GM12874 (cell line): ENCODE results near the gene WWOX.

ENCODE experiments used
- TF ChIP-seq, protein P1 (sequence below): IDR thresholded peaks from 2 replicates; pipeline ENCODE4 v1.5.1; 2011; ENCODE audit warnings: low read depth, mild to moderate bottlenecking, control low read depth, low read length, moderate library complexity; ENCODE audit not compliant: insufficient read depth

WWOX gene

DNA sequence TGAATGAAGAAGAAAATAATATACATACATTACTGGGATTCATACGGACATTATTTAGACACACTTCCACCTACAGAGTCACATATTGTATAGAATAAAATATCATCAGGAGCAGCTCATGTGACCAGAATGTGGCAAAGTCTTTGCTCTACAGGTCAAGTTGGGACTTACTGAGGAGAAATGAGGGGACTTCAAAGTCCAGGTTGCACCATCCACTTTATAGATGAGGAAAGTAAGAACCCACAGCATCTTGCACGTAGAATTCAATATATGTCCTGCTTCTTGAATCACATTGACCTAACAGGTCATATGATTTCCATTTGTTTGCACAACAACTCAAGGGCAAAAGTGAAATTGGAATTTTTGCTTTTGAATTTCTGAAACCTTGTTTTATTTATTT, 524.3 kb downstream of the WWOX start:
- TF ChIP-seq, protein P1, sequence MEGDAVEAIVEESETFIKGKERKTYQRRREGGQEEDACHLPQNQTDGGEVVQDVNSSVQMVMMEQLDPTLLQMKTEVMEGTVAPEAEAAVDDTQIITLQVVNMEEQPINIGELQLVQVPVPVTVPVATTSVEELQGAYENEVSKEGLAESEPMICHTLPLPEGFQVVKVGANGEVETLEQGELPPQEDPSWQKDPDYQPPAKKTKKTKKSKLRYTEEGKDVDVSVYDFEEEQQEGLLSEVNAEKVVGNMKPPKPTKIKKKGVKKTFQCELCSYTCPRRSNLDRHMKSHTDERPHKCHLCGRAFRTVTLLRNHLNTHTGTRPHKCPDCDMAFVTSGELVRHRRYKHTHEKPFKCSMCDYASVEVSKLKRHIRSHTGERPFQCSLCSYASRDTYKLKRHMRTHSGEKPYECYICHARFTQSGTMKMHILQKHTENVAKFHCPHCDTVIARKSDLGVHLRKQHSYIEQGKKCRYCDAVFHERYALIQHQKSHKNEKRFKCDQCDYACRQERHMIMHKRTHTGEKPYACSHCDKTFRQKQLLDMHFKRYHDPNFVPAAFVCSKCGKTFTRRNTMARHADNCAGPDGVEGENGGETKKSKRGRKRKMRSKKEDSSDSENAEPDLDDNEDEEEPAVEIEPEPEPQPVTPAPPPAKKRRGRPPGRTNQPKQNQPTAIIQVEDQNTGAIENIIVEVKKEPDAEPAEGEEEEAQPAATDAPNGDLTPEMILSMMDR, result no peak

DNA sequence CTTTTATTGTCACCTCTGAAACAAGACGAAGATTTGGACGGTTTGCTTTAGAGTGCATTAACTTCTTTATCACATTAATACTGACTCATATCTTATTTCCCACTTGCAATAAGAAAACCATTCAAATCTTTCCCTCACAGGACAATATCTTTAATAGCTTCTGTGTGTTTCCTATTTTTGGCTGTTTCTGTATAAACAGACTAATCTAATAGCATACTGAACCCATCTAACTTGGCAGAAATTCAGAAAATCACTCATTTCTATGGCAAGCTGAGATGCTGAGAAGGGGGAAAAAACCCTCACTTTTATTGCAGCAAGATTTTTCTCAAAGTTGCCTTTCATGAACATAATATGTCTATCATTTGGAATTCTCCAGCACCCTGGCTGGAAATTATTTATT, 524.9 kb downstream of the WWOX start:
- TF ChIP-seq, protein P1, result no peak

DNA sequence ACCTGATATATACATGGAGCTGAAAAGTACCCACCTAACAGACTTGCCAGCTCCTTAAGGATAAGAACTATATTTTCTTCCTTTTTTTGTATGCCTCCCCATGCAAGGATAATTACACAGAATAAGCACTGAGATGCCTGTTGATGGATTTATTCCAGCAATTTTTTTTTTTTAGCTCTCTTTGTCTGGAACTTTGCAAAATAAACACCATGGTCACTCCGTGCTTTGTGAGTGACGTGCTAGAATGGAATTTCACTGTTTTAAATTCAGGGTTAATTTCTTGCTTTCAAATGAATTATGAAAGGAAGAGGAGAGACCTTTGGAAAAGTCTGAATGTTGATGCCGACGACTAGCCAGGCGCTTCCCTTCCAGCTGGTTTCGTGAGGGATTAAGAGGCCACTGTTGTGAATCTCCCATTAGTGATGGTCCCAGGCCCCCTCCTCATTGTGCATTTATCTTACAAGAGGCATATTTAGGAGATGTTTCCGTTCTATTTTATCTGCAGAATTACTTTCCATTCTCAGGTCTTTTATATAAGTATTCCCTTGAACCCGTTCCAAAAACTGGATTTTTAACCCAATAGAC, 529.1 kb downstream of the WWOX start:
- TF ChIP-seq, protein P1, result no peak

DNA sequence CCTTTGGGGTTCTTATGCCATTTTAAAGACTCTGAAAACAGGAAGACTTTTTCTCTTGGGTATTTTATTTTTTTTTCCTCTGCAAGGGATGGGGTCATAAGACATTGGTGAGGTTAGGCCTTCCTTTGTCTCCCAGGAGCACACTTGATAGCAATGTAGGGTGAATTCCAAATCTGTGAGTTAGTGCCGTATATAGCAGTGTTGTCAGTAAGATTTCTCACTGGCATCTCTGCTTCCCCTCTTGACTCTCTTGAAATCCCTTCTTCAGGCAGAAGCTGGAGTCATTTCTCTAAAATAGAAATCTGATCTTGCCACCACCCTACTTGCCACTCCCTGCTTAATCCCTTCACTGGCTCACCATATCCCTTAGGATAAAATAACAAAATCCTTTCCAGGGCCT, 529.7 kb downstream of the WWOX start:
- TF ChIP-seq, protein P1, result no peak

DNA sequence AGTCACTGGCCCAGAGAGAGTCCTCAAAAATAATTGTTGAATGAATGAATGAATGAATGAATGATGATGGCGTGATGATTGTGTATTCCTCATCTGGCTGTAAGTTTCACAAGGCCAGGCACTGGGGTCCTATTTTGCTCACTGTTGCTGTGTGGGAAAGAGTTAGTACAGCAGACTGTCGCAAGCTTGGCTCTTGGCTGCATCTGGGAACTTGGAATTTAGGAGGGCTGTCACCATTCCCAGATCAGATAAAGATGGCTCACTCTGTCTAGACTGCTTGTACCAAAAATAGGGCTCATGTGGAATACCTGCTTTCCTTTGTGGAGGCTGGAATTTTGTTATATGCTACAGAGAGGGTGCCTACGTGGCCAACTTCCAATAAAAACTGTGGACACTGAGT, 530.6 kb downstream of the WWOX start:
- TF ChIP-seq, protein P1, result no peak

DNA sequence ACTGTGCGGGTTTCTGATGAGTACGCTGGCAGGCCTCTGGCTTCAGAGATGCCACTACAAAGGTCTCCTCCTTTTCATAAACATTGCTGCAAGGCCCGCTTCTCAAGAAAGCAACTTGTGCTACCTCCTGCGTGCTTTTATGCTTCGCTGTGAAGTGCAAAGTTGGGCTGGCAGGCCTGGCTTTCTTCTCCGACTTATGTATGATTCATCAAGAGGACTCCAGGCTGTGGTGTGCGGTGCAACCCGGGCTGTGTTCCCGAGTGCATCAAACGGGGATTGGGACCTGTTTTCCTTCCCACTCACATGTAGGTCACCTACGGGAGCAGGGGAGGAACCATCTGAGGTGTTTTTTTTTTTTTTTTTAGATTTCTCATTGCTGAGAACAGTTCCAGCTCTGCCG, 534.1 kb downstream of the WWOX start:
- TF ChIP-seq, protein P1, result no peak

DNA sequence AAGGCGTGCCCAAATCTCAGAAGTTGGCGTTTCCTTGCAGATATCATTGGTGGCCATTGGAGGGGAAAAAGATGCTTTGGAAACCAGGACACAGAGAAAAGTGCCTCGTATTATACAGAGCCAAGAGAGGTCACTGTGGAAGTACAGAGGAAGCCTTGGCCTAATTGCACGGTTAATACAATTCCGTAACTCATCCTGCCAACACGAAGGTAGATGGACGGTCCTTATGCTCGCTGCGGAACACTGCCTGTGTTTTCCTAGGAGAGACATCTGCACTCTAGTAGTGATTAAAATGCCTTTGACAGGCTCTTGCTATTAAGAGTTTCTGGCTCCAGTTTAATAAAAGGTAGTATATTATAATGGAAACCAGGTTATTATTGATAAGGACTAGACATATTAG, 536.4 kb downstream of the WWOX start:
- TF ChIP-seq, protein P1, result no peak

DNA sequence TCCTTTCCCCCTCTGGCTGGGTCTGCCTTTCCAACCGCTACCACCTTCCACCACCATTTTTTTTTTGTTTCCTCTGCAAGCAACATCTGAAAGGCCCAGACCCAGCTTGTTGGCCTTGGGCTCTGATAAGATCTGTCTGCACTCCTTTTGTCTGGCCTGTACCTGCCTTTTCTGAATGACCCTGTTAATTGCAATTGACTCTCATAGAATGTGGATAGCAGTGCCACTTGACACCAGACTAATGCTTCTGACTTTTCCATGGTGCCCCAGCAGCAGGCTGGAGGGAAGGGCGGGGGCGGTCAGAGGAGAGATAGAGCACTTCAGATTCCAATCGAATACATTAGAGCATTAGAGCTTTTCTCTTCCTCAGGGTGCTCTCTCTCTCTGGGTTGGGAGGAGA, 538.9 kb downstream of the WWOX start:
- TF ChIP-seq, protein P1, result no peak
